Measurements from ENCODE around the gene GRIN2C.

Gene GRIN2C

GRCh38 chr17:74863420-74864296 is 4.0 kb upstream of the GRIN2C start:
- no peak for DNase-seq

DNA sequence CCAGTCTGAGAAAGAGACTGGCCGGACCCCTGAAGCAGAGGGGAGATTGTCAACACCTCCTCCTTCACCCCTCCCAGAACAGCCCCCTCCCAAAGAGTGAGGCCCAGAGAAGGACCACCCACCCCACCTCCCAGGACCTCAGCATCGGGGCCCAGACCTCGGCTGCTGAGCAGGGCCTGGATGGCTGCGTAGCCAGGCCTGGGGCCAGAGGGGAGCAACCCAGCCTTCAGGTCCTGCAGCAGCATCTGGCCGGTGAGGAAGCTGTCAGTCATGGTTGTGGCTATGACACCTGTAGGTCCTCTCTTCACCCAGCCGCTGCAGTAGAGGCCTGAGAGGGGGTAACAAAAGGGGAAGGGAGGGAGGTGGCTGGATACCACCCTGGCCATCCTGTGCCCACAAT is 3.2 kb upstream of the GRIN2C start:
- DNase-seq, result no peak

DNA sequence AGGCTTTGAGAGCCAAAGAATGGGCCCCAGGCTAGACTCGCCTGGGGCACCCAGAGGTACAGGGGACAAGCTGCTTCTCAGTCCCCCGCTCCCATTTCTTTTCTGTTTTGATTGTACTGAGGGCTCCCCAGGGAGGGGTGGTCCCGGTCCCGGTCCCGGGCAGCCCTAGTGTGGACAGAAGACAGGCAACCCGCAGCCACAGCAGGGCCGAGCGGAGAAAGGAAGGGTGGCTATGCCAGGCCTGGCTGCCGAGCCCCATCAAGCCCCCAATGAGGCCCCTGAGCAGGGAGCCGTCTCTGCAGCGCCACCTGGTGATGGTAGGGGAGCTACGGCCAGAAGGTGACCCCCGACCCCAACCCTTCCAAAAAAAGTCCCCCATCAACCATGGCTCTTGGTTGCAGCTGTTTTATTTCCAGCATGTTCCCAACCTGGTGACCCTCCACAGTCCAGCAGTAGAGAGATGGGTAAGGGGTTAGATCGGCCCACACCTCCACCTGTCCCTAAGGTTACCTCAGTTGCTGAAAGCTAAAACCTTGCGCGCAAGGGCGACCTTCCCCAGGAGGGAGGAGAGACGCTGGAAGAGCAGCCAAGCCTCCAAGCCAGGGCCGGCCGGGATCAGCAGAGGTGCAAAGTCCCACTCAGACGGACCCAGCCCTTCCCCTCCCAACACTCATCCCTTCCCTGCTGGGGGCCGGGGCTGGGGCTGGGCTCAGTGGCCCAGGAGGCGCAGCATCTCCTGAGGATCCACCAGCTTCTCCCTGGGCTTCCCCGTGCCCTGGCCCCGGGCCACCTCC is 2.6 kb upstream of the GRIN2C start:
- DNase-seq, result peak; percentile 37 to 60 (median 51)

- DNase-seq, result no peak
Measured at GRCh38 chr17:74861662-74862107, 2.0 kb upstream of the GRIN2C start.

DNA sequence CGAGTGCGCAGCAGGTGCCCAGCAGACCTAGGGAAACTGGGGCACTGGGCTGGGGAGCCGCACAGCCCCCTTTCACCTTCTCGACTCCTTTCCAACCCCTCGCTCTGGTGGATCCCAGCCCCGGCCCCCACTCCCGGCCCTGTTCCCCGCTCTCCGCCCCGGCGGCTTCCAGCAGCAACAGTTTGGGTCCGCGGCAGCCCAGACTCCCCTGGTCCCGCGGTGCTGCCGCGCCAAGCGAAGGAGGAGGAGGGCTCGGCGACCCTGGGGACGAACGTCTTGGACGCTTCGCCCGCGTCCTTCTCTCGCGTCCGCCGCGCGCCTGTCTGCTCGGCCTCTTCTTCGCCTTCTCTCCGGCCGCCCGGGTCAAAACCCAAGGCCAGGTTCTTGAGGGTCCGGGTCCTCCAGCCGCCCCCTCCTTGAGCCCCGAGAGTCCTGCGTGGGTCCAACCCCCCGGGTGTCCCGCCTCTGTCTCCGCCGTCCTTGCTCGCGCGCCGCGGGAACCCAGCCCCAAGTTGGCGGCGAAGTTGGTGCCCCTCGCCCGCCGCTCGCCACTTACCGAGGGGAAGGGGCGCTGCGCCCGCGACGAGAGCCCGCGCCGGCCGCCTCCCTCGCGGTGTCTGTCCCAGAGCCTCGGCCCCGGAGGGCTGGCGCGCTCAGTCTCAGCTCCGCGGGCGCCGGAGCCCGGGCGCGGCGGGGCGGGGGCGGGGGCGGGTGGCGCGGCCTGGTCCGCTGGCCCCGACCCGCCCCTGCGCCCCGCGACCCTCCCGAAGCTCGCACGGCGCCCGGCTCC is 1.4 kb upstream of the GRIN2C start:
- DNase-seq, result peak in 2 of 3 experiments; percentile 30 to 35

DNA sequence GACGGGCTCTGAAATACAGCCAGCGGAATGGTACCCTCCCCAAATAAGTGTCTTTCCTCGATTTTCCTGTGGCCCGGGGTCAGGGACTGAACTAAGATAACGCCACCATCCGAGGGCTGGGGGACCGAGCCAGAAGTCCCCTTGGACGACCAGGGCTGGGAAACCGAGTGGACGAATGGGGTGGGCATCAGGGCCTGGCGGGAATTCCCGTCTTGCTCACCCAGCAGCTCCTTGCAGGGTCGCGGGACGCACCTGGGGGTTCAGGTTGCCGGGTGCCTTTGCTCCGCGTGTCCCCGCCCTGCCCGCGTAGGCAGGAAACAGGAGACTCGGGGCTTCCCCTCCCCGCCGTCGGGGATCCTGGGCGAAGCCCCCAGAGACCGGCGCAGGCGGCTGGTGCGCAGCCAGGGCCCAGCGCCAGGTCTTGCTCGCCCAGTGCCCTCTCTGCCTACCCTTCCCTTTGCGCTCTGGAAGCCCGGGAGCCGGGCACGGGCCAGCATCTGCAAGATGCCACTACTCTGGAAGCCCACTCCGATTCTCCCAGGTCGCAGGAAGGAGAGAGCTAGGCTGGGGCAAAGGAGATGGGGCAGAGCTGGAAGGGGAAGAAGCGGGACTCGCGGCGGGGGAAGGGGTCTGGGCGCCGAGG is 665 bp upstream of the GRIN2C start:
- DNase-seq, result peak in 2 of 3 experiments; percentile 35 to 37

DNA sequence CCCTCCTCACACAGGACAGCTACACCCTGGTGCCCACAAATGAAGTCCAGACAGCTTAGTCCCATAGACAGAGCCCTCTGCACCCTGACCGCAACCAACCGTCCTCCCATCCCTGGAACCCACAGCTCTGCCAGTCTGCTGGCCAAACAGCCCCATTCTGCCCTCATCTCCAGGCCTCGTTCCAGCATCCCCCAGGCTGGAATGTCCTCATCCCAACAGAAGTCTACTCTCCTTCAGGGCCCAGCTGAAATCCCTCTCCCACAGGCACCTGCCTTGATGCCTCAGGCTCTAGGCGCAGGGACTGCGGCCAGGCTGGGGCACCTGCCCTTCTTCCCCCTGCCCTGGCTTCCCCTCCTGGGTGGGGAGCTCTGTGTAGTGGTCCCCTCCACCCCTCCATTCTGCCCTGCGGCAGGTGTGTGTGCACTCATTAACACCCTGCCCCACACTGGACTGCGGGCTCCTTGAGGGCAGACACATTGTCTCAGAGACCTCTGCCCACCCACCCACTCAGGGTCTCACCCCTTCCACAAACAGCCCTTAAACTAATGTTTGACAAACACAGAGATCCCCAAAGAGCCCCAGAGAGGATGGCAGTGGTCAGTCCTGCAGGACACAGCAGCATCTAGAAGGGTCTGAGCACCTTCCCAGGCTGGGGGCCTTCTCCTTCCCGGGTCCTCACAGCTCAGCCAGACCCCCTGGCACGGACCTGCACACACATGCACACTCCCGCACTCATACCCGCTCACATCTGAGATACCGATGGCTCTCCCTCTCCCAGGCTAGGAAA is 820 bp downstream of the GRIN2C start:
- DNase-seq, result no peak

- no peak for DNase-seq
Measured at GRCh38 chr17:74857191-74857590, 2.5 kb downstream of the GRIN2C start.

DNA sequence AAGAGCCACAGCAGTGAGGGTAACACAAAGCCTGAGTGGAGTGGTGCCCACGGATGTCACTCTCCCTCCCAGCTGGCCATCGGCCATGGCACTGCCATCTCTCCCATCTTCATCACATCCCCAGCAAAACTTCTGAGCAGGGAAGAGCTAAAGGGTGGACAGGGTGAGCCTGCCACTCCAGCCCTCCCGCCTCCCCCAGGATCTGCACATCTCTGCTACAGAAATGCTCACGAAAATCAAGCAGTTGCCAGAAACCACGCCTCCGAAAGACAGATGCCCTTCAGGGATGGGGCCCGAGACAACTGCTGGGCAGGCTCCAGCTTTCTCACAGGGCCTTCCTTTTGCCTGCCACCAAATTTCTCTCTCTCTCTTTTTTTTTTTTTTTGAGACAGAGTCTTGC is 3.6 kb downstream of the GRIN2C start:
- DNase-seq, result no peak

GRCh38 chr17:74855323-74855722 is 4.4 kb downstream of the GRIN2C start:
- no peak for DNase-seq

- no peak for DNase-seq
Measured at GRCh38 chr17:74854792-74855191, 4.9 kb downstream of the GRIN2C start.

- no peak for DNase-seq
Measured at GRCh38 chr17:74853669-74854068, 6.0 kb downstream of the GRIN2C start.

DNA sequence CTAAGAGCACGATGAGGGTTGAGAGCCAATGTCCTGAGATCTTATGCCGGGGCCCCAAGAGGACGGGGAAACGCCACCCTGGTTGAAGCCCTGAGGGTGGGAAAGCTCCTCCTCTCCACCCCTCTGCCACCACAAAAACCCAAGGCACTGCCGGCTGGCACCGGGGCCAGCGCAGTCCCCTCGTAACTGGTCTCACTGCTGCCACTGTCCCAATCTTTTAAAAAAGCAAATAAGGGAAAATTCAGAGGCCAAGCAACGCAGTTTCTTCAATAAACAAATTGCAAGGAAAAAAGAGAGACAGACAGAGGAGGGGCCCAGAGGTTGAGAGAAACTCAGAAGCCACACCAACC is 6.7 kb downstream of the GRIN2C start:
- no peak for DNase-seq

DNA sequence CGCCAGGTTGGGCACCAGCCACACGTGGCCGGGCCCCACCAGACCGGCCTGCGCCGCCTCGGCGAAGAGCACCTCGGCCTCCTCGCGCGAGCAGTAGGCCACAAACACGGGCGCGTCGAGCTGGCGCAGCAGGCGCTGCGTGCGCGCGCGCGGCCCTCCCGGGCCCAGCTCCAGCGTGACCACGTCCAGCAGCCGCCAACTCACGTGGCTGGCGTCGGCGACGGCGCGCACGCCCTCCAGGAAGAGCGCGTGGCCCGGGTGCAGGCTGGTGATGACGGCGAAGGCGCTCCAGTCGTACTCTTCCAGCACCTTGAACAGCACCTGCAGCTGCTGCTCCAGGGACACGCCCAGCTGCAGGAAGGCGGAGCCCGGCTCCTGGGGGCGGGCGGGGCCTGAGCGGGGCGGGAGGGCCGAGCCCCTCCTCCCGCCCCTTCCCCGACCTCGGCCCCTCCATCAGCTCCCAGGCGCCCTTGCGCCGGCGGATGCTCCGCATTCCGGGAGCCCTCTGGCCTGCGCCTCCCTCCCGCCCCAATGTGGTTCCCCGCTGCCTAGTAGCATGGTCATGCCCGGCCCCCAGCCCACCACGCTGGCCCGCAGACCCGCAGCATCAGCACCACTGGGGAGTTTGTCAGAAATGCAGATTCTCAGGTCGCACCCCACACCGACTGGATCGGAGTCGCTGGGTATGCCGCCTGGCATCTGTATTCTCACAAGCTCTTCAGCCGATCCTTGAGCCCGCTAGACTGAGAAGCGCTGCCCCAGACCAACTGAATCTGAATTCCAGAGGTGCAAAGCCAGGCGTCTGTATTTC is 7.2 kb downstream of the GRIN2C start:
- DNase-seq, result peak in 2 of 3 experiments; percentile 94 to 97

- peak; percentile 56 to 87 (median 83) for DNase-seq
Measured at GRCh38 chr17:74851612-74852236, 8.0 kb downstream of the GRIN2C start.

DNA sequence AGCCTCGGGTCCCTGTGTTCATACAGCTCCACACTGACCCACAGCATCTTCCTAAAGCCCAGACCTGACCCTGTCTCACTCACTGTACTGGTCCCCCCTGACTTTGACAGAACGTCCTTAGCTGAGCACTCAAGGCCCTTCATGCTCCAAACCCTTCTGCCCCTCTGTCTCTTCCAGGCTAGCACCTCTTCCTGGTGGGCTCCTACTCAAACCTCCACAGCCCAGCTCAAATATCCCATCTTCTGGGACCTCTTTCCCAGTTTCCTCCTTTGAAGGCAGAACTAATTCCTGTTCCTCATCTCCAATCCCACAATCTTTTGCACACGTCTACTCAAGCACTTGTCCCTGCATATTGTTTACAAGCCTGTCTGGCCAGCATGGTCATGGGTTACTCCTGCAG is 8.8 kb downstream of the GRIN2C start:
- peak in 1 of 3 experiments; percentile 47 for DNase-seq

GRCh38 chr17:74850310-74850709 is 9.4 kb downstream of the GRIN2C start:
- no peak for DNase-seq

DNA sequence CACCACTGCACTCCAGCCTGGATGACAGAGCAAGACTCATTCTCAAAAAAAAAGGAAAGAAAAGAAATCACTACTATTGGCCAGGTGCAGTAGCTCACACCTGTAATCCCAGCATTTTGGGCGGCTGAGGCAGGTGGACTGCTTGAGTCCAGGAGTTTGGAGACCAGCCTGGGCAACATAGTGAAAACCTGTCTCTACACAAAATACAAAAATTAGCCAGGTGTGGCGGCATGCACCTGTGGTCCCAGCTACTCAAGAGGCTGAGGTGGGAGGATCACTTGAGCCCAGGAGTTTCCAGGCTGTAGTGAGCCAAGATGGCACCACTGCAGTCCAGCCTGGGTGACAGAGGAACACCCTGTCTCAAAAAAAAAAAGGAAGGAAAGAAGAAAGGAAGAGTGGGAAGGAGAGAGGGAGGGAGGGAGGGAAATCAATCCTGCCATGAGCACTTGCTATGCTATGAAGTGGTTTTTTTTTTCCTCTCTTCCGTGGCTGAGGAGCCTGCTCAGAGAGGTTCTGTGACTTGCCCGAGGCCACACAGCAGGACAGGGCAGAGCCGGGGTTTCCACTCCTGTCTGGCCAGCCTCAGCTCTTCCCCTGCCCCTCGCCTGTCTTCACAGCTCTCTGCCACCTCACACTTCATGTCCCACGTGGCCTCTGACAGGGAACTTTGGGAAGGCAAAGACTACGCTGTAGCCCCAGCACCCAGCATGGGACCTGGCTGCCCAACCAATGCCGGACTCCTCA is 10.9 kb downstream of the GRIN2C start:
- no peak for DNase-seq

- DNase-seq, result no peak
Measured at GRCh38 chr17:74846621-74847020, 13.1 kb downstream of the GRIN2C start.

GRCh38 chr17:74843352-74843627 is 16.4 kb downstream of the GRIN2C start:
- DNase-seq, result no peak
